Ovary (tissue), 9 donors: ENCODE data around the gene ANTXR2. TPM values are rescaled to one million over a fixed set of nuclear protein-coding genes. Genes with fewer than 3 reads are reported as not detected.

ENCODE experiments used
- DNase-seq, 5 donors: peaks; one replicate each; pipeline ENCODE4 v3.0.0-alpha.2; 2019 to 2020
- H3K27ac ChIP-seq, 2 donors: fragments of 200-600 bp; one replicate each; pipeline versions ENCODE4 v1.5.1 to v1.8.0; 2019 to 2022
- H3K27me3 ChIP-seq: fragments of 200-600 bp; one replicate; pipeline ENCODE4 v1.8.0; 2022
- H3K36me3 ChIP-seq: fragments of 200-600 bp; sonication (generic); one replicate; pipeline ENCODE4 v1.5.1; 2019
- H3K4me1 ChIP-seq: one replicate; pipeline ENCODE4 v1.8.1; 2013; ENCODE audit warnings: mild to moderate bottlenecking, moderate library complexity; ENCODE audit not compliant: insufficient read depth
- H3K4me3 ChIP-seq: fragments of 200-600 bp; sonication (generic); one replicate; pipeline ENCODE4 v1.5.1; 2017
- H3K9me3 ChIP-seq, 2 donors: fragments of 200-600 bp in 1 of 2; sonication (generic) in 1 of 2; one replicate each; pipeline versions ENCODE4 v1.5.1 to v1.8.1; 2013 to 2019; ENCODE audit warnings: mild to moderate bottlenecking in 1 of 2, moderate library complexity in 1 of 2
- CTCF ChIP-seq, 3 donors: fragments of 450-650 bp in 2 of 3; fragments of 200-600 bp in 1 of 3; IDR thresholded peaks; one replicate each; pipeline versions ENCODE4 v1.5.1 to v1.8.0; 2016 to 2022; ENCODE audit warnings: antibody characterized with exemption in 3 of 3, mild to moderate bottlenecking in 1 of 3
- EP300 ChIP-seq: sonication (generic); formaldehyde crosslinking; IDR thresholded peaks from one replicate; pipeline ENCODE4 v1.6.1; 2017; ENCODE audit warnings: antibody characterized with exemption
- POLR2A ChIP-seq: fragments of 450-650 bp; IDR thresholded peaks from one replicate; pipeline ENCODE4 v1.6.1; 2017; ENCODE audit warnings: antibody characterized with exemption, mild to moderate bottlenecking, moderate library complexity
- WGBS, 3 donors: extraction: QIAGEN DNeasy Blood & Tissue Kit in 1 of 3; methylation state at CpG; one replicate each; pipeline versions ENCODE4 v1.1.5 to v1.1.7; 2013 to 2017; 5-methylcytosine and 5-hydroxymethylcytosine counted together
- intact Hi-C, 4 donors: fragments of 100-400 bp; cut with DNase I; formaldehyde crosslinking; loops; one replicate each; pipeline versions ENCODE4 v1.11.0 to v1.15.1; 2022 to 2023
- polyA plus RNA-seq, 2 donors: library from polyadenylated mRNA; stranded (reverse); fragments of 200-250 nt in 1 of 2; fragments of 350-450 nt in 1 of 2; fragmentation: Illumina TruSeq in 1 of 2; extraction: RNeasy Lipid Tissue Mini Kit (QIAGEN cat#74804) in 1 of 2; gene quantifications; one replicate each; pipeline ENCODE4 v1.2.3, GENCODE V29; 2013 to 2014
- total RNA-seq, 7 donors: library from RNA; depleted of rRNA in 2 of 7; stranded (reverse); fragments of >200 nt in 2 of 7; fragmentation: NEBNext Ultra II Directional in 3 of 7; extraction: Animal tissue kit (Norgen Biotek cat#: 25700) in 3 of 7; gene quantifications; one replicate each; pipeline versions ENCODE4 v1.1.0 to v1.2.4, GENCODE V29; 2016 to 2023
- donor health status: DM: no; HTN: no; CAD: no; lungs with moderate emphysema.
- donor health status: DM: no; HTN: no; CAD: no.
- donor health status: Bipolar disorder and iron deficiency.
- donor health status: DM: yes; HTN: yes; CAD: no.
- donor health status: DM: no; HTN: no; CAD: no.
- donor health status: DM: yes; HTN: yes; CAD: no.

ANTXR2 gene
- total and polyA plus RNA-seq, 9 donors = 64.4 to 231 (median 88.7) TPM

- no peak overlapping the region for H3K4me3 ChIP-seq
- H3K27ac ChIP-seq = no peak overlapping the region
- no peaks in the 10 kb centered on the region for H3K9me3 ChIP-seq
- no peaks in the 10 kb centered on the region for H3K36me3 ChIP-seq
- TF ChIP-seq POLR2A (no peak), EP300 (no peak), CTCF (IDR thresholded peaks at IDR 0.05) (no peak)
- H3K4me1 ChIP-seq = no peaks in the 10 kb centered on the region
- intact Hi-C loops = no loop called here
- no peaks in the 10 kb centered on the region for H3K27me3 ChIP-seq
- no peak for DNase-seq
Observed at GRCh38 chr4:80114732-80115265, 41.8 kb upstream of the ANTXR2 start.

GRCh38 chr4:80113615-80114014 lies 40.6 kb upstream of the ANTXR2 start:
- DNase-seq = no peak
- Histone ChIP-seq H3K9me3 (no peaks in the 10 kb centered on the region), H3K27ac (no peak overlapping the region), H3K36me3 (no peaks in the 10 kb centered on the region), H3K4me3 (no peak overlapping the region), H3K27me3 (no peaks in the 10 kb centered on the region), H3K4me1 (no peaks in the 10 kb centered on the region)
- TF ChIP-seq POLR2A (no peak), EP300 (no peak), CTCF (IDR thresholded peaks at IDR 0.05) (no peak)
- 63 to 90% (median 77%) methylated on average over 3 of the region's 3 CpGs for WGBS, 3 donors
- intact Hi-C loops = no loop called here

- no peaks in the 10 kb centered on the region for H3K9me3 ChIP-seq
- no peak overlapping the region for H3K27ac ChIP-seq
- H3K4me3 ChIP-seq = no peak overlapping the region
- H3K36me3 ChIP-seq = no peaks in the 10 kb centered on the region
- DNase-seq = no peak
- intact Hi-C loops = no loop called here
- 53 to 69% (median 65%) methylated on average over 3 of the region's 3 CpGs for WGBS, 3 donors
- no peaks in the 10 kb centered on the region for H3K27me3 ChIP-seq
- no peaks in the 10 kb centered on the region for H3K4me1 ChIP-seq
- TF ChIP-seq POLR2A (no peak), EP300 (no peak), CTCF (IDR thresholded peaks at IDR 0.05) (no peak)
Observed at GRCh38 chr4:80112236-80112635, 39.2 kb upstream of the ANTXR2 start.

- TF ChIP-seq EP300 (no peak), POLR2A (no peak), CTCF (IDR thresholded peaks at IDR 0.05) (no peak)
- Histone ChIP-seq H3K9me3 (no peaks in the 10 kb centered on the region), H3K4me1 (no peaks in the 10 kb centered on the region), H3K27ac (no peak overlapping the region), H3K36me3 (no peaks in the 10 kb centered on the region), H3K27me3 (no peaks in the 10 kb centered on the region), H3K4me3 (no peak overlapping the region)
- intact Hi-C loops = no loop called here
- DNase-seq = no peak
Observed at GRCh38 chr4:80111276-80111675, 38.2 kb upstream of the ANTXR2 start.

GRCh38 chr4:80107374-80107773 lies 34.3 kb upstream of the ANTXR2 start:
- DNase-seq = no peak
- WGBS, 3 donors = 93 to 98% (median 97%) methylated on average over 1 of the region's 1 CpG
- Histone ChIP-seq H3K4me3 (no peak overlapping the region), H3K36me3 (no peaks in the 10 kb centered on the region), H3K9me3 (no peaks in the 10 kb centered on the region), H3K27ac (no peak overlapping the region), H3K27me3 (no peaks in the 10 kb centered on the region), H3K4me1 (no peaks in the 10 kb centered on the region)
- TF ChIP-seq EP300 = no peak
- no peak for TF ChIP-seq CTCF (IDR thresholded peaks at IDR 0.05)
- TF ChIP-seq POLR2A = no peak
- intact Hi-C loops = no loop called here
